Measurements from ENCODE around the gene HYAL4. TPM values are rescaled to one million over a fixed set of nuclear protein-coding genes. Genes with fewer than 3 reads are reported as not detected.

The HYAL4 gene
- total RNA-seq, 6 experiments from 2014 or later = not detected

DNA sequence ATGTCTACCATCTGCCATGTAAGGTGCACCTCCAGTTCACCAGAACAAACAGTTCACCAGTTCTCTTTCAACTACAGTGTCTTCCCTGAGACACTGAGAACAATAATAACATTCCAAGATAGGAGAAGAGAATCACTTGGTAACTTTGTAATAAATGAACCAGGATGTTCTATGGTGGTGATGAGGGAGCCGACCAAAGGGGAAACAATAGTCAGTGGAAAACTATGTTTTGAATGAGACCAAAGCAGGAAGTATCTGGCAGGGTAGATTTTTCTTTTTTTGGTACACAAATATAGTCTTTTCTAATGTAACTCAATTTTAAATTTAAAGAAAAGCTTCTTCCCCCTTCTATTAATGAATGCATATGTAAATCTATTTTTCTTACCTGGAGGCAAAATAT lies 20.0 kb downstream of the HYAL4 start:
- Histone ChIP-seq H3K27ac (no peak overlapping the region), H3K9me3 (no peaks in the 10 kb centered on the region), H3K4me1 (peaks cover 0 to 7% (median 0%) of the 10 kb centered on the region in 4 donors), H3K27me3 (no peaks in the 10 kb centered on the region), H3K4me3 (no peak overlapping the region), H3K36me3 (no peaks in the 10 kb centered on the region)
- intact Hi-C loops (cut with DNase I) = loop anchor here (10.0 kb wide), 3 partner anchors 60 to 230 kb away; no protein-coding TSS in a partner anchor
- TF ChIP-seq POLR2A (IDR thresholded peaks at IDR 0.05) (no peak), CTCF (IDR thresholded peaks at IDR 0.05) (no peak)
- 64% methylated on average over 1 of the region's 1 CpG for WGBS (ENCODE audit: insufficient coverage, low coverage, low lambda C conversion rate, missing lambda C conversion rate)
- no peak for DNase-seq
- ATAC-seq = no peak

DNA sequence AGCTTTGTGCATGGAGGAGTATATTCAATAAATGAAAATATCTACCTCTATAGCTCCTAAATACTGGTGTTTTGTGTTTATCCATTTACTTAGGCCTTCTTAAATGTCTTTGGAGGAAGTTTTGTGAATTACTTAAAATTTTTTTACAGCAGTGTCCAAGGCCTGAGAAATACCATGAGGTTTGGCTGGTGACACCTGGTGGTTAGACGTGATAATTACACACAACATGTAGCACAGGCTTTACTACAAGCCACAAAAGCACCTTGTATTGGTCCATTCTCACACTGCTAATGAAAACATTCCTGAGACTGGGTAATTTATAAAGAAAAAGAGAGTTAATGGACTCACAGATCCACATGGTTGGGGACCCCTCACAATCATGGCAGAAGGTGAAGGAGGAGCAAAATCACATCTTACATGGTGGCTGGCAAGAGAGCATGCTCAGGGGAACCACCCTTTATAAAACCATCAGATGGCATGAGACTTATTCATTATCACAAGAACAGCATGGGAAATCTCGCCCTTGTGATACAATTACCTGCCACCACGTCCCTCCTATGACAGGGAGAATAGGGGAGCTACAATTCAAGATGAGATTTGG lies 20.6 kb downstream of the HYAL4 start:
- Histone ChIP-seq H3K4me3 (no peak overlapping the region), H3K4me1 (peaks cover 0 to 5% (median 0%) of the 10 kb centered on the region in 4 donors), H3K36me3 (no peaks in the 10 kb centered on the region), H3K27me3 (no peaks in the 10 kb centered on the region), H3K27ac (no peak overlapping the region), H3K9me3 (no peaks in the 10 kb centered on the region)
- peak; percentile 91 to 95 (median 93) for ATAC-seq
- WGBS (ENCODE audit: insufficient coverage, low coverage, low lambda C conversion rate, missing lambda C conversion rate) = 0% methylated on average over 2 of the region's 3 CpGs
- intact Hi-C loops (cut with DNase I) = loop anchor here (10.0 kb wide), 3 partner anchors 61 to 231 kb away; no protein-coding TSS in a partner anchor
- no peak for DNase-seq
- TF ChIP-seq POLR2A (IDR thresholded peaks at IDR 0.05) (no peak), CTCF (IDR thresholded peaks at IDR 0.05) (peak; percentile 75 to 78 (median 77))

DNA sequence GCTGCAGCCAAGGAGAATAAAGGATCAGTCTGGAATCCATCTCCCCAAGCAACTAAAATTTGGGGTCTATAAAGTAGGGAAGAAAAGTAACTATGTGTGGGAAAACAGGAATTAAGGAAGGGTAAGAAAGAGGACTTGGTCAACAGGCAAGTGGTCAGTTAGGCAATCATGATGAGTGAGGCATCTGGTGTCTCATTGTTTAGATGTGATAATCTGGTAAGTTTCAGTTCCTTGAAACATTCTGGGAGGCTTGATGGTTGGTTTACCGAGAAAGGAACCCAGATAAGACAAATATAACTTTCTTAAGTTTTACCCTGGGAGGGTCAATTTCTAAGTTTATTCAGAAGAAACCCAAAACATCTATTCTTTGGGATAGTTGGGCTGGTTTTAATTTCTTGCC lies 22.3 kb downstream of the HYAL4 start:
- Histone ChIP-seq H3K36me3 (no peaks in the 10 kb centered on the region), H3K27me3 (no peaks in the 10 kb centered on the region), H3K9me3 (no peaks in the 10 kb centered on the region), H3K4me1 (no peaks in the 10 kb centered on the region), H3K4me3 (no peak overlapping the region), H3K27ac (no peak overlapping the region)
- TF ChIP-seq POLR2A (IDR thresholded peaks at IDR 0.05) (no peak), CTCF (IDR thresholded peaks at IDR 0.05) (no peak)
- peak in 1 of 4 donors; percentile 32 for ATAC-seq
- intact Hi-C loops (cut with DNase I) = loop anchor here (10.0 kb wide), 3 partner anchors 62 to 232 kb away; no protein-coding TSS in a partner anchor
- WGBS (ENCODE audit: insufficient coverage, low coverage, low lambda C conversion rate, missing lambda C conversion rate) = 43% methylated on average over 1 of the region's 1 CpG
- DNase-seq = no peak

- DNase-seq (peak in 2 of 3 donors; percentile 48 to 56), ATAC-seq (peak; percentile 84 to 93 (median 88))
- no peak overlapping the region for H3K4me3 ChIP-seq
- no peak for TF ChIP-seq POLR2A (IDR thresholded peaks at IDR 0.05)
- TF ChIP-seq CTCF (IDR thresholded peaks at IDR 0.05) = peak; percentile 59 to 66 (median 62)
- intact Hi-C loops (cut with DNase I) = no loop called here
- peaks cover 0 to 19% (median 4%) of the 10 kb centered on the region in 4 donors for H3K4me1 ChIP-seq
- H3K36me3 ChIP-seq = no peaks in the 10 kb centered on the region
- H3K27ac ChIP-seq = no peak overlapping the region
- 7% methylated on average over 7 of the region's 7 CpGs for WGBS (ENCODE audit: insufficient coverage, low coverage, low lambda C conversion rate, missing lambda C conversion rate)
- H3K9me3 ChIP-seq = no peaks in the 10 kb centered on the region
- no peaks in the 10 kb centered on the region for H3K27me3 ChIP-seq
Observed at GRCh38 chr7:123871998-123872867, 27.3 kb downstream of the HYAL4 start.
